Retinal pigment epithelial cell (primary cell): Measurements from ENCODE around the gene MYLK4.

ENCODE experiments used
- DNase-seq: peaks from one replicate; pipeline ENCODE4 v3.0.0-alpha.2; 2010; ENCODE audit warnings: low read depth
- H3K4me3 ChIP-seq: 2 replicates; pipeline ENCODE4 v1.5.1; 2011; ENCODE audit warnings: mild to moderate bottlenecking, low read length, control low read depth, moderate library complexity
- CTCF ChIP-seq: conservative IDR thresholded peaks from 2 replicates; pipeline ENCODE4 v1.5.1; 2011; ENCODE audit warnings: low read depth, low read length, control low read depth, inconsistent platforms

Gene MYLK4

GRCh38 chr6:2768696-2769095, 18.0 kb upstream of the MYLK4 start:
- DNase-seq: no peak
- peak overlapping the region; percentile 87 for H3K4me3 ChIP-seq
- no peak for TF ChIP-seq CTCF

- TF ChIP-seq CTCF: no peak
- DNase-seq: no peak
- peak overlapping the region; percentile 87 for H3K4me3 ChIP-seq
Observed at GRCh38 chr6:2767657-2768524, 17.2 kb upstream of the MYLK4 start.

- DNase-seq: no peak
- H3K4me3 ChIP-seq: peak overlapping the region; percentile 87
- no peak for TF ChIP-seq CTCF
Observed at GRCh38 chr6:2766767-2767656, 16.3 kb upstream of the MYLK4 start.

- DNase-seq: no peak
- H3K4me3 ChIP-seq: peak overlapping the region; percentile 87
- TF ChIP-seq CTCF: no peak
Observed at GRCh38 chr6:2765896-2766766, 15.4 kb upstream of the MYLK4 start.

- TF ChIP-seq CTCF: peak; percentile 49
- DNase-seq: peak; percentile 95
- H3K4me3 ChIP-seq: peak within 1 kb of the TSS; percentile 87
Observed at GRCh38 chr6:2765166-2765895, 14.6 kb upstream of the MYLK4 start, which contains the start of gene WRNIP1. WRNIP1 (plus strand) TSS chr6:2765393; CDS start chr6:2765623, 230 bp downstream.

GRCh38 chr6:2764610-2765165, 14.0 kb upstream of the MYLK4 start:
- no peak for TF ChIP-seq CTCF
- no peak for DNase-seq
- peak overlapping the region; percentile 73 for H3K4me3 ChIP-seq
